ENCODE data around the gene ZFR2.

Gene ZFR2

GRCh38 chr19:3808420-3809143 is 60.3 kb downstream of the ZFR2 start:
- no peak for TF ChIP-seq TOX (CRISPR knock-in tag; IDR thresholded peaks at IDR 0.05; ENCODE audit: borderline replicate concordance)
- no peak for ATAC-seq

GRCh38 chr19:3807574-3808354 is 61.1 kb downstream of the ZFR2 start:
- ATAC-seq = no peak
- TF ChIP-seq TSHZ2 (CRISPR knock-in tag; IDR thresholded peaks at IDR 0.05) (no peak), ESRRG (CRISPR knock-in tag; IDR thresholded peaks at IDR 0.05) (no peak), ZNF70 (CRISPR knock-in tag; IDR thresholded peaks at IDR 0.05) (no peak), RARB (CRISPR knock-in tag; IDR thresholded peaks at IDR 0.05) (no peak), CSRNP3 (CRISPR knock-in tag; IDR thresholded peaks at IDR 0.05) (no peak), PATZ1 (CRISPR knock-in tag; IDR thresholded peaks at IDR 0.05; ENCODE audit: borderline replicate concordance) (no peak), ISL1 (CRISPR knock-in tag; IDR thresholded peaks at IDR 0.05) (no peak), ZFP3 (CRISPR knock-in tag; IDR thresholded peaks at IDR 0.05) (no peak), GLIS3 (CRISPR knock-in tag; IDR thresholded peaks at IDR 0.05) (no peak), OSR1 (CRISPR knock-in tag; IDR thresholded peaks at IDR 0.05) (no peak), BACH2 (CRISPR knock-in tag; IDR thresholded peaks at IDR 0.05; ENCODE audit: borderline replicate concordance) (no peak), POU6F1 (CRISPR knock-in tag; IDR thresholded peaks at IDR 0.05; ENCODE audit: borderline replicate concordance, low read depth) (no peak), ARNTL (CRISPR knock-in tag; IDR thresholded peaks at IDR 0.05; ENCODE audit: borderline replicate concordance, low read depth) (no peak), TOX (CRISPR knock-in tag; IDR thresholded peaks at IDR 0.05; ENCODE audit: borderline replicate concordance) (no peak), ZNF565 (CRISPR knock-in tag; conservative IDR thresholded peaks at IDR 0.05; ENCODE audit: low read depth) (no peak)

- ATAC-seq = no peak
- TF ChIP-seq ZNF70 (CRISPR knock-in tag; IDR thresholded peaks at IDR 0.05) (no peak), BACH2 (CRISPR knock-in tag; IDR thresholded peaks at IDR 0.05; ENCODE audit: borderline replicate concordance) (no peak), ZFP30 (CRISPR knock-in tag; IDR thresholded peaks at IDR 0.05) (no peak), PATZ1 (CRISPR knock-in tag; IDR thresholded peaks at IDR 0.05; ENCODE audit: borderline replicate concordance) (no peak), RARB (CRISPR knock-in tag; IDR thresholded peaks at IDR 0.05) (no peak), ZNF565 (CRISPR knock-in tag; conservative IDR thresholded peaks at IDR 0.05; ENCODE audit: low read depth) (no peak), ESRRG (CRISPR knock-in tag; IDR thresholded peaks at IDR 0.05) (no peak), GLIS3 (CRISPR knock-in tag; IDR thresholded peaks at IDR 0.05) (no peak), PPARA (CRISPR knock-in tag; IDR thresholded peaks at IDR 0.05; ENCODE audit: borderline replicate concordance) (no peak), POU6F1 (CRISPR knock-in tag; IDR thresholded peaks at IDR 0.05; ENCODE audit: borderline replicate concordance, low read depth) (no peak), ZC3H10 (CRISPR knock-in tag; IDR thresholded peaks at IDR 0.05) (no peak), ZNF8 (CRISPR knock-in tag; IDR thresholded peaks at IDR 0.05) (no peak), CREB5 (CRISPR knock-in tag; IDR thresholded peaks at IDR 0.05; ENCODE audit: low read depth) (no peak)
Observed at GRCh38 chr19:3807131-3807480, 61.7 kb downstream of the ZFR2 start.

Measured in SK-N-SH treated with all-trans-retinoic acid at 6 μM for 48 hours (cell line).